ENCODE data around the gene RAB37. TPM values are rescaled to one million over a fixed set of nuclear protein-coding genes. Genes with fewer than 3 reads are reported as not detected.

RAB37 gene
- total and polyA plus RNA-seq, 2 of the 13 experiments (the other 11 are each of a cell fraction or from before 2014, with no cell fraction given) = 0.91 to 3.7 TPM

GRCh38 chr17:74750327-74751069 is 13.4 kb downstream of the RAB37 start (continued):
- TF ChIP-seq KDM3A (CRISPR knock-in tag; IDR thresholded peaks at IDR 0.05; ENCODE audit: low read depth) (peak; percentile 71), ZBTB4 (CRISPR knock-in tag; IDR thresholded peaks at IDR 0.05; ENCODE audit: borderline replicate concordance) (no peak), ZNF230 (CRISPR knock-in tag; IDR thresholded peaks at IDR 0.05) (no peak), ZBTB44 (CRISPR knock-in tag; IDR thresholded peaks at IDR 0.05) (no peak), YY1 (IDR thresholded peaks at IDR 0.05; ENCODE audit: insufficient read depth, insufficient replicate concordance, low read depth, low read length) (peak; percentile 60), TGIF2 (CRISPR knock-in tag; IDR thresholded peaks at IDR 0.05) (peak; percentile 88), ZNF770 (CRISPR knock-in tag; IDR thresholded peaks at IDR 0.05) (0 out of 2 replicates have a peak, but pooled peaks have one; percentile 22), KLF16 (CRISPR knock-in tag; IDR thresholded peaks at IDR 0.05) (peak; percentile 26 to 82; a peak in 2 of 4 replicates), SCMH1 (CRISPR knock-in tag; IDR thresholded peaks at IDR 0.05; ENCODE audit: borderline replicate concordance) (no peak), NKX3-1 (CRISPR knock-in tag; IDR thresholded peaks at IDR 0.05) (peak; percentile 78; the same call in 1 of the 2 replicates), MXD3 (CRISPR knock-in tag; IDR thresholded peaks at IDR 0.05) (peak; percentile 83; the same call in 1 of the 2 replicates), IRX3 (CRISPR knock-in tag; IDR thresholded peaks at IDR 0.05; ENCODE audit: borderline replicate concordance, low read depth) (peak; percentile 76; the same call in 1 of the 2 replicates), CENPT (CRISPR knock-in tag; IDR thresholded peaks at IDR 0.05; ENCODE audit: low read depth) (no peak), ZNF543 (CRISPR knock-in tag; IDR thresholded peaks at IDR 0.05) (peak; percentile 24; the same call in 1 of the 2 replicates), PLSCR1 (CRISPR knock-in tag; IDR thresholded peaks at IDR 0.05; ENCODE audit: borderline replicate concordance) (no peak), ZNF607 (CRISPR knock-in tag; IDR thresholded peaks at IDR 0.05; ENCODE audit: borderline replicate concordance) (peak; percentile 41), ZNF780A (CRISPR knock-in tag; IDR thresholded peaks at IDR 0.05) (no peak), NFRKB (IDR thresholded peaks at IDR 0.05) (no peak), NPAS2 (CRISPR knock-in tag; IDR thresholded peaks at IDR 0.05; ENCODE audit: borderline replicate concordance) (0 out of 2 replicates have a peak, but pooled peaks have one; percentile 63), DPF2 (CRISPR knock-in tag; IDR thresholded peaks at IDR 0.05; ENCODE audit: borderline replicate concordance, low read depth) (peak; percentile 75)

Measured in HepG2 (cell line).